SIG-M5 (cell line): ENCODE data around the gene TTLL7.
"Not testable (repeated sequence)": the region's sequence is repeated elsewhere in the genome, so short reads cannot be mapped to it uniquely, and the experiment has no call there.

Experiments used
- DNase-seq: peaks from one replicate; lab custom pipeline; 2025; lab: John Stamatoyannopoulos, UW

The TTLL7 gene

DNA sequence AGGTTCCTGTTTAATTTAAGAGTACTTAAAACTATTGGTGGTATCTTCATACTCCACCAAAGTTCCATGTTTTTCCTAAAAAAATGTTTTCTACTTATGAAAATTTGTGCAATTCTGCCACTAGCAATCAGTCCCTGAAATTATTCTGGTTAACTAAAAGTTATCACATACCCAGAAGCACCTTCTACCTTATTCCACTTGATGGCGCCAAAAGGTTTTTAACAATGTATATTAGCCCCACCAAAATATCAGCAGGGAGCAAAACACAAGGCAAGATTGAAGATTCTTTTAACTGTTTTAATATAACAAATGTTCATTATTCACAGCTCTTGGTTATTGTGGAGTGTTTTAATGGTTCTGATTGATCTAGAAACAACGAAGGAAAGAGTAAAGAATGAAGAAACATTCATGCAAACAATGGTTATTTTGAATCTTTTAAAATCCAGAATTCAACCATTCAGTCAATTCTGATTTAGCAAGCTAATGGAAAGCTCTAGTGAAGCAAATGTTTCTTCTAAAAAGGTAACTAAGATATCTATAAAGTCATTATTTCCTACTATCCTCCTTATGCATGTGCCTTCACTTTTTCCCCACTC, 67.2 kb downstream of the TTLL7 start:
- DNase-seq: no peak

DNA sequence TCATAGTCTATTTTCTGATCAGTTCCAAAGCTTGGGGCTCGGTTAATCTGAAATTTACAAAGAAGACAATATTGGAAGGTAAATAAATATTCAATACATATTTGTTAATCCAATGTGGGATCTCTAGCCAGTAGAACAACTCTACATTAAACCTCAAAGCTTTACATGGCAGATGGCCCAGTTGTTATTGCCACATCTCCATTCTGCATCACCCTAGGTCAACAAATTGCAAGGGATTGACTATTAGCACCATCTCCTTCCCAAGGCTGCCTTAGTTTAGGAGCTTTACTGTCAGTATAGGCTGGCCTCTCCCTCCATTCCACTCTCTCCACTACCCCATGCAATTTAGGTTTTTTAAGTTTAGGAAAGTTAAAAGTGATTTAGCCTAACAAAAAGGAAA, 69.7 kb downstream of the TTLL7 start:
- DNase-seq: no peak

DNA sequence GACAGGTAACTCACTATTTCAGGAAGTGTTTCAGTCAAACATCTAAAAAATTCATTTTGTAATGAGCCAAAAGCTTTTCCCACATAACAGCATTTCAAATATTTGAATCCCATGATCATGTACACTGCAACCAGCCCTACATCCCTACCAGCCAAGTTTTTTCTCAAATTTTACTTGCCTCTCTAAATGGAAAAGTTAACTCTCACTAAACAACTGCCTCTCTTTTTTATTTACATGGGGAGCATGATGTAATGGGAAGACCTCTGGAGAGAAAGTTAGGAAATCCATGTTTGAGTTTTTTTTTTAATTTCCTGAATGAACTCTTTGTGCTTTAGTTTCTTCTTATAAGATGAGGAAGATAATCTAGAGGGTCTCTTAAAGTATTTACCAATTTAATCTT, 70.5 kb downstream of the TTLL7 start:
- no peak for DNase-seq

DNA sequence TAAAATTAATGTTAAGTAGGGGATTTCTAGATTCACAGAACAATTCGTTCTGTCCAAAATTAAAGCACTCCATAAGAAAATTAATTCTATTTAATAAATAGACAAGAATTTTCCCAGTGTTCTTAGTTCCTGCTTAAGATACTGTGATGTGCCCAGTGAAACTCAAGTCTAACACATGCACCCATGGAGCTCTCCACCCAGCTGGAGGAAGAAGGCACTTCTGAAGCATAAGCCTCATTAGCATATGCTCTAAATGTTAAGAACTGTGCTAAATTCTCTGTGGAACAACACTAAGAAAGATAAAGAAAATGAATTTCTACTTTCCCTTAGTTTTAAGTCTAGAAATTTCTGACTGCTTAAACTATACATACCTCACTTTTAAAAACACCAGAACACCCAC, 71.2 kb downstream of the TTLL7 start:
- DNase-seq: no peak

DNA sequence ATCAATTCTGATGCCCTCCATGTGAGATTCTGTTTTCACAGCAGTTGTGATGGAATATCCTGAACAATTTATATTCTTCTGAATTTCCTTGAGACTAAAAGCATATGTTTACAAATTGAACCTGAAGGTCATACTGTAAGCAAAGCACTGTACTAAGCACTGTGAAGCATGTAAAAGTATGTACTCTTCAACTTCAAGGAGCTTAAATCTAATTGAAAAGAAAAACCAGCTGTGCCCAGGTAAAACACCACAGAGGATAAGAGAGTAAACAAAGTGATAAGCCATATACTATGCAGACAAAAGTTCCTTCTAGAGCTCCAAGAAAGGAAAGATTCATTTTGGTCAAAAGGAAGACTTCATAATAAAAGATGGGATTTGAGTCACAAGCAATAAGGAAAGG, 71.9 kb downstream of the TTLL7 start:
- DNase-seq: no peak

DNA sequence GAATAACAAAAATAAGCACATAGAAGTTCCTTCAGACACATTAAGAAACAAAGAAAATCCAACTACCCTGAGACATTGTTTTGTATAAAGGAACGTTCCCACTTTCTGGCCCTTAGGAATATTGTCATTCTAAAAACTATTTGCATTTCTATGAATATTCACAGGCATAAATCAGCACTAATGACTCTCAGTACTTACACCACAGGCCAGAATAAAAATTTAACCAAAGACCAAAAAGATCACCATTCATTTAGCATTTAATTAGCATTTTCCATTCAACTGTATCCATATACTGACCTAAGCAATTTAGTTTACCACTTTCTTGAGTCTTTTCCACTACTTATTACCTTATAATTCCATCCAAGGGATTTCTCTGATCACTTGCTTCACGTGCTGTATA, 75.4 kb downstream of the TTLL7 start:
- DNase-seq: no peak

DNA sequence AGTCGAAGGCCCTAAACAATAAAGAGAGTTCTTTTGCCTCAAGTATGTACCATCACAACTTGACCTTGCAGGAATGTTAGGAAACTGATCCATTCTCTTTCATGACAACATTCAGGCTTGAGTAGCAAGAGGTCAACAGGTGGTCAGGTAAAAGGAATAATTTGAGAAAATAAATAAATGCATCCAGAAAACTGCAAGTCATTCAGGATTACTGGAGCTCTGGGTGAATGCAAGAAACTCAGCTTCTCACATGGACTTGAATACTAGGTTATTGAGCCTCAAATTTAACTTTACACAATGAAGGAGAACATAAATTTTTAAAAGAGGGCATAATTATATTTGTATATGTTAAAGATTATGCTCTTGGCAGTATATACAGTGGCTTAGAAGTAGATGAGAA, 76.5 kb downstream of the TTLL7 start:
- DNase-seq: no peak

DNA sequence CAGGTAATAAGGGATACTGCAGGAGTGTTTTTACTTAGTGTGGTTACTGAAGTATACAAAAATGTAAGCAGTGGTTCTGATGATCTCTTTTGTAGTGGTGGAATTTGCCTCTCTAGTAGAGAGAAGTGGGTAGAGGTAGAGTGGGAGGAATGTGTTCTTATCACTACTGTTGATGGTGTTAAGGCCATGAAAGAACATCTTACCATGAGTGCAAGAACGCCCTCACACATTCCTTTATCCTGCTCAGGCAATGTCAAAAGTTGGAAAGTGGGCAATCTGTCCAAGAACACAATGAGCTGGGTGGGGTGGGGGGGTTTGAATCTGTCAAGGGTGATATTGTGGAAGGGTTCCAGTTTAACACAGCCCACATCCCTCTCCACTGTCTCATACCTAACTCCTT, 78.6 kb downstream of the TTLL7 start:
- DNase-seq: no peak

DNA sequence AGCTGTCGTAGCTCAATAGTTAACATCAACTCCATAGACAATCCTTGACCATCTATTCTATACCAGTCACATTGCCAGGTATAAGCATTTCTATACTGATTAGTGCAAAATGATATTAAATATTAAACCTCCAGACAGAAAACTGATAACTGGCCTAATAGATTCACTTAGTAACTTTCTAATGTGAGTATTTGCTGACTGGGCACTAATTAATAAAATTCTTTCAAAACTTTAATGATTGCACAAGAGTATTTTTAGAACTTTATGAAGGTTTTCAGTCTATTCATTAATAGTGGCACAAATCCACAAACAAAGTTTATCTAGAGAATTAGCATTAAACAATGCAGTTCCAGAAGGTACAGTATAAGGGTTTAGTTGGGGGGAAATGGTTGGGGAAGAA, 79.1 kb downstream of the TTLL7 start:
- DNase-seq: no peak

DNA sequence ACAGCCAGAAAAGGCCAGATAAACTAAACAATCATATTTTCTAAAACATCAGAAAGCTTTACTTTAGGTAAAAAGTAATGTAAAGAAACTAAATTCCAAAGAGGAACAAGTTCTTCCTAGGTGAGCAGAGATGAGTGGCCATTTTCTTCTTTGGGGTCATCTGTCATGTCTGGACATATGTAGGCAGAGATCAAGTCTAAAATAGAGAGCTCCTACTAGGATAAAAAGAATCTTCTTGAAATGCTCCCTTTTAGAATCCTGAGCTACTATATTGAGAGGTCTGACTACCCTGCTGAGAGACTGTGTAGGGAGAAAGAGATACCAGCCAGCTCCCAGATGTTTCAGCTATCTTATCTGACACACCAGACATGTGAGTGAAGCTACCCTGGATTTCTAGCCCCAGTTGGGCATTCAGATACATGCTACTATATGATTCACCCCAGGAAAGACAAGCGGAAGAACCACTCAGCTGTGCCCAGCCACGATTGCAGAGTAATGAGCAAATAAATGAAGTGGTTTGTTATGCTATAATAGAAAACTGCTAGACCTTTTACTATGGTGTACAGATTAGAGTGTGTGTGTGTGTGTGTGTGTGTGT, 80.1 kb downstream of the TTLL7 start:
- DNase-seq: no peak

DNA sequence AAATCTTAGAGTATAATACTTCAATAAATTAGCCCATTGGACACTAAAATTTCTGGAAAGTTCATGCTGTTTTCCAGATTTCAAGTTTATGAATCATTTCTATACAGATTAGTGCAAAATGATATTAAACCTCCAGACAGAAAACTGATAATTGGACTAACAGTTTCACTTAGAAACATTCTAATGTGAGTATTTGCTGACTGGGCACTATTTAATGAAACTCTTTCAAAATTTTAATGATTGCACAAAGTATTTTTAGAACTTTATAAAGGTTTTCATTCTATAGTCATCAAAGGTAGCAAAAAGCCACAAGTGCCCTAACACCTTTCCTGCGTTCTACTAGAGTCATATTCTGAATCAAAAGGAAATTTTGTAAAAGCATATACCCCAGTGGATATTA, 81.0 kb downstream of the TTLL7 start:
- no peak for DNase-seq

DNA sequence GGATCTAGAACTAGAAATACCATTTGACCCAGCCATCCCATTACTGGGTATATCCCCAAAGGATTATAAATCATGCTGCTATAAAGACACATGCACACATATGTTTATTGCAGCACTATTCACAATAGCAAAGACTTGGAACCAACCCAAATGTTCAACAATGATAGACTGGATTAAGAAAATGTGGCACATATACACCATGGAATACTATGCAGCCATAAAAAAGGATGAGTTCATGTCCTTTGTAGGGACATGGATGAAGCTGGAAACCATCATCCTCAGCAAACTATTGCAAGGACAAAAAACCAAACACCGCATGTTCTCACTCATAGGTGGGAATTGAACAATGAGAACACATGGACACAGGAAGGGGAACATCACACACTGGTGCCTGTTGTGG, 82.8 kb downstream of the TTLL7 start:
- not testable (repeated sequence) for DNase-seq

DNA sequence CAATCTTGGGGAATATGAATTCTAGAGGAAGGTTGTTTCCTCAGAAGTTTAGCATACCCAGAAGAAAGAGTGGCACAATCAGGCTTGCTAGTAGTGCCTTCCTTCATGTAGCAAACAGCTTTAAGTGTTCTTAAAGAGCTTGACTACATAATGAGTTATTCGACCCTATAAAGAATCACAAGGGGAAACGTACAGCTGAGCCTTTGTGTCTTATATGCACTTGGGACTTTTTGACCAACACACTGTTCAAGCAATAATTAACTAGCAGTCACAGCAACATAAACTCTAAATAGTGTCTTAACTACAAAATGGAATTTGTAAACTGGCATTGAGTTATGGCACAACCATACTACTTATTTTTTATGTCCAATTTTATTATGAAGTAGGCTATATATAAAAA, 86.1 kb downstream of the TTLL7 start:
- no peak for DNase-seq

DNA sequence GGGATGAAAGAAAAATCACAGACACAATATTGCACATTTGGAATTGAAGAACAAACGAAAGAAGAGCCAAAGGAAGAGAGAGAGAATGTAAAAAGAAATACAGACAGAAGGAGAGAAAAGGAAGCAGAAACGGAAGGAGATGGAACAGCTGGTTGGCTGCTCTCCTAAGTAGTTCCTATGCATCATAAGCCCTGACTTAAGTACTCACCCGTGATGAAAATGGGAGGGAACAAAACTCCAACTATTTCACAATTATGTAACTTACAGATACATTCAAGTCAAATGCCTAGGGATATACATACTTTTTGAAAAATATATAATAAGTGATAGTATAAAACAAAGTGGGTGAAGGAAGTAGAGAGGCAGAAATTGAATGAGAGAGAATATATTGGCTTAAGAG, 88.5 kb downstream of the TTLL7 start:
- DNase-seq: no peak

DNA sequence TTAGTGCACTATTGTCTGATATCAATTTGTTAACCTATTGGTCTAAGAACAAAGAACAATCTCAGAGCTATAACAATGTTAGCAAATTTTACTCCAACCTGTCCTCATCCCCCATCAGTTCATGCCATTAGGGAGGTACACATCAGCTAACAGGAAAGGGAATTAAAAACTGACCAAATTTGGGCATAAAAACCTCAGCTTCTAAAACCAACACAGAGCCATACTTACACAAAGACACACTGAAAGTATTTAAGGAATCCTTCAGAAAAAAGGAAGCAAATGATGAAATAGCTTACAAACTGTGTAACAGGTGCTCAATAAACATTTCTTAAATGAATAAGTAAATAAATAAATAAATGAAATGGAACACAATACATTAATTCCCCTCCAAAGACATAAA, 89.2 kb downstream of the TTLL7 start:
- no peak for DNase-seq

DNA sequence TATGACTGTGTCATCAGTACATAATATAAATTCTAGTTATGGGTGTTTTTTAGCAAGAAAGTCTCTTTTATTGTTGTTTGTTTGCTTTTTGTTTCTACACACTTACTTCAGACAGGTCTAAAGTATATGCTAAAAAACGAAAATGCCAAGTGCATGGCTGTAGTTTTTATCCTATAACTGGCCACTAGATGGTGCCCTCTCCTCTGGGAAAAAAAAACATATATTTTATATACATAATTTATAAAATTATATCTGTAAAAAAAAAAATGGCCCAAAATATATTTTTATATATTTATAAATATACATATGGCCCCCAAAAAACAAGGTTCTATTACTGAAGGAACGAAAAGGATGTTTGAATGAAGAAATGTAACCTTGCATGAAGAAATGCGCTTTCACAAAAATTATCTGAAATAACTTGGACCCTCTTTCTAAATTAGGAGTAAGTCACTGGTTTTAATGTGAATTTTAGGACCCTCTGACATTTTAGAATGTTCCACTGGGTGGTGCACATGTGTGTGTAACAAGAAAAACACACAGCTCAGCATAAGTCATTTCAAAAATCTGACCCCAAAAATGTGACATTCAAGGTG, 93.5 kb downstream of the TTLL7 start:
- DNase-seq: no peak

DNA sequence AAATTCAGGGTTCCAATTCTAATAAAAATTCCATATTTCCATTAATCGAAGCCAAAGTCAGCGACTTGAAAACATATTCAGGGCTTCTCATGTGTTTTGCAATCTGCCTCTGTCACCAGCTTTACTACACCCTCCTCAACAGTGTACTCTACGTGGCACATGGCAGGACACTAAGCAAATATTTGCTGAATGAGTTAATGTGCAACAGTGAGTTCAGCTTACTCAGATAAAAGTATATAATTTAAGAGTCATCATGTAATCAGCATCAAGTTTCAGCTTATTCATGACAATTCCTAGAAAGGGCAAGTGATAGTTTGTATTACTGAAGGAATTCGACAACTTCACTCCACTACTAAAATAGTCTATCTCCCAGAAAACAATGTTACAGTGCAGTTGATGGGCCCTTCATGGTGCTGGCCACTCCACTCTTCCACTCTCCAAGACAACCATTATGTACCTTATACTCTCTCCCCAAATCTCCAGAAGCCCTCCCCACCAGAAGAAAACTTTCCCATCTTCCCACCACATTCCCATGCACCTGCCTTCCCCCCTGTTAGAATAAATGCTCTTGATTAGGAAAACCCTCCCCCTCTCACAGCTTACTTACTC, 97.3 kb downstream of the TTLL7 start:
- no peak for DNase-seq

DNA sequence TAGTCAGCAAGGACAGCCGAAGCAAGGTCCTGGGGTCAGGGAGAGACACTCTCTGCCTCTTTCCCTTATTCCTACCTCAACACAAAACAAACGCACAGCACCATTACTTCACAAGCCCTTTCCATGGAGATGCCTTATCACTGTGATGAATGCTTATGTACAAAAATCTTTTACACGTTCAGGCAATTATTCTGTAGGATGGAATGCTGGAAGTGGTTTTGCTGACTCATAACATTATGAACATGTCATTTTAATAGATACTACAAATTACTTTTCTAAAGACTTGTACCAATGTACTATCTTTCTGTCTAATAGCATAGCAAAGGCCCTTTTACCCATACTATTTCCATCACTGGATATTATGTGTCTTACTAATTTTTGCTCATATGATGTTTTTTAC, 98.4 kb downstream of the TTLL7 start:
- no peak for DNase-seq

DNA sequence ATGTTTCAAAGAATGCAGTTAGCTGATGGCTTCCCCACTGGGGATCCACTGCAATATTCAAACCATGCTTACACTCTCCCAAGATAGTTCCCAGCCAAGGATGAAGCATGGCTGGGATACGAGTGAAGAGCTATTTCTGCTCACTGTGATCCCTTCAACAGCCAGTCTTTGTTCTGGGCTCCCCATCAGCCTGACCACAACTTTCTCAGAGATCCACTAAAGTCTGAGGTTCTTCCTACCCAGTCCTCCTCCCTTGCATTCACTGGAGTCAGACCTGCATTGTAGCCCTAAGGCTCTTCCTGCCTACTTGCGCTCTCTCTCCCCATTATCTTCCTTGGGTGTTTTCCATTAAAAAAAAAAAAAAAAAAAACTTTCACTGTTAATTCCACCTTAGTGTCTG, 101.4 kb downstream of the TTLL7 start:
- no peak for DNase-seq

DNA sequence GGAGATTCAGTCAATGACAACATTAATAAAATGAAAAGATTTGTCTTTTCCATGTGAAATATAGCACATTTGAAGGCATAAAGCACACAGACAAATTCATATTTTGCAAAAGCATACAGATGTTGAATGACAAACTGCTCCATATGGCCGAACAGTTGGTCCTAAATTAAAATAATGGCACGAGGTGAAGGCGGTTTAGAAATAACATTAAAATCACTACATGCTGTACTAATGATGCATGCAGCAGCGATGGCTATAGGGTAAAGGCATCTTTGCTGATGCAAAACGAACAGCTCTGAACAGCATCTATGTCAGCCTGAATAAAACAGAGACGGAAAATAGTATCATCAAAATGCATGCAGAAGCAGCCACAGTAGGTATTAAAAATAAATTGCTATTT, 102.6 kb downstream of the TTLL7 start:
- no peak for DNase-seq

DNA sequence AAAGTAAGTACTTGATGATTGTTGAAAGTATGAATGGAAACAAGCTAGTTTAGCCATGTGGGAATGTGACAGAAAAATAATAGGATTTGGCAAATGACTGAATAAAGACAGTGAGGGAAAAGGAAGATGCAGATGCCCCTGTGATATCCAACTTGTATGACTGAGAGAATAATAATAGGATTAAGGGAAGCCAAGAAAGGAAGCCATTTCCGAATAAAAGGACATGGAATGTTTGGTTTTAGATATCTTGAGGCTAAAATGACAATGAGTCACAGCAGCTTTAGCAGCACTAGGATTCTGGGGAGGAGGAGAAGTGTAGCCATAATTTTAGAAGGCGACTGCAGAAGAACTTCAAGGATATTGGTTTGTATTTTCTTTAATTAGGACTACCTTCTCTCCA, 109.2 kb downstream of the TTLL7 start:
- DNase-seq: no peak

DNA sequence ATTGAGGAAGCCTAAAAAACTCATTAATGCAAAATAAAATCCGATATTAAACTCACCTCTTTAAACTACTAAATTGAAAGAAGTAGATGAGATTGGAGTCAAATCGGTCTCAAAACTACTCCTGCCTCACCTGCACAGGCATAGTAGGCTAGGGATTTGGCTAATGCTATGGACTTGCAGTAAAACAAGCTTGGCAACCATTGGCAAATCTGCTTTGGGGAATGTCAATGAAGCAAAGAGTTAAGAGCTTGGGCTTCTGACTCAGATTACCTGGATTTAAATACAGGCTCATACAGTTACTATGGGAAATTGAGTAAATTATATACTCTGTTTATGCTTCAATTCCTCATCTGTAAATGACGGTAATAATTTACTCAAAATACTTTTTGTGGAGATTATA, 111.4 kb downstream of the TTLL7 start:
- DNase-seq: no peak

DNA sequence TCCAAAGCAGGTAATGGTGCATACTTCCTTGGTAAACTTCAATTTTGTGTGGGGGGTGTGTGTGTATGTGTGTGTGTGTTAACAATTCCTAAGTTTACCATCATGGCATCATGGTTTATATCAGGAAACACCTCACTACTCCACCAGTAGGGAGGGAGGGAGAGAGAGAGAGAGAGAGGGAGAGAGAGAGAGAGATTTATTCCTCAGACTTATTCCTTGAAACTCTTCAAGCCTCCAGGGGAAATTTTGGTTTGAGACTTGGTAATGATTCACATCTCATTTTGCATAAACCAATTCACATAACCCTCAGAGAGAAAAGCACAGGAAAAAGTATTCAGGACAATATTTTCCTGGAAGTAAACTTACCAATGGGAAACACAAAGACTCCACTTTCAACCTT, 115.0 kb downstream of the TTLL7 start:
- DNase-seq: no peak

DNA sequence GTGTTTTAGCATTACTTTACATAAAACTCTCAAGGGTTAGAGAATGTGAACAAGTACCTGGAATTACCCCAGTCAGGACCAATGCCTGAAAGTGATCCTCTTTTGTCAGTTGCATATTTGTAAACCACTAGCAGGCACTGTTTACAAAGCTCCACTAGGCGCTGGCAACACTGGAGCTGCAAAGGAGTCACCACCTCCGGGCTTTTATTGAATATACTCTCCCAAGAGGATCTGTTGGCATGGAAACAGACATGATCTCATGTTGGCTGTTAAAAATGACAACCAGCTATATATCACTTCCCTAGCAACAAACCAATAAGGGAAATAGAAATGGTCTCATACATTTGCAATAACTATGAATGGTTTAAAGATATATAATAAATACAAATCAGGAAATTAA, 116.0 kb downstream of the TTLL7 start:
- DNase-seq: no peak
